ENCODE measurements around the gene HBG1.
"Not testable (repeated sequence)": the region's sequence is repeated elsewhere in the genome, so short reads cannot be mapped to it uniquely, and the experiment has no call there.

The HBG1 gene

DNA sequence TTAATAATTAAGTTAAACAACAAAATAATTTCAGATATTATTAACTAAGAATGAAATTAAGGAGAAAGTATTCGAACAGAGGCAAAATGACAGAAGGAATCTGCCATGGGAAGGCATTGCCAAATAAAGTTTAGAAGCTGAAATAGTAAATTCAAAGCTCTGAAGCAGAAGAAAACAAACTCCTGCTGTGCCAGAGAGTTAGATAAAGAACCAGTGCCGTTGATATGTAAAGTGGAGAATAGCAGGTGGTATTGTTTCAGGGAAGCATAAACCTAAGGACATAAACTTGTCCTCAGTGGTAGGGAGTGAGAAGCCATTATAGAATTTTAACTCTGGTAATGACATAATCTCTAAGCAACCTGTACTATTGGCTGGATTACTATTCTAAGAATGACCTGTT, 7.6 kb upstream of the HBG1 start:
- no peaks in the 10 kb centered on the region for H3K36me3 ChIP-seq
- no peaks in the 10 kb centered on the region for H3K4me1 ChIP-seq
- no peaks in the 10 kb centered on the region for H3K27me3 ChIP-seq
- no peak for DNase-seq
- TF ChIP-seq, protein P1, sequence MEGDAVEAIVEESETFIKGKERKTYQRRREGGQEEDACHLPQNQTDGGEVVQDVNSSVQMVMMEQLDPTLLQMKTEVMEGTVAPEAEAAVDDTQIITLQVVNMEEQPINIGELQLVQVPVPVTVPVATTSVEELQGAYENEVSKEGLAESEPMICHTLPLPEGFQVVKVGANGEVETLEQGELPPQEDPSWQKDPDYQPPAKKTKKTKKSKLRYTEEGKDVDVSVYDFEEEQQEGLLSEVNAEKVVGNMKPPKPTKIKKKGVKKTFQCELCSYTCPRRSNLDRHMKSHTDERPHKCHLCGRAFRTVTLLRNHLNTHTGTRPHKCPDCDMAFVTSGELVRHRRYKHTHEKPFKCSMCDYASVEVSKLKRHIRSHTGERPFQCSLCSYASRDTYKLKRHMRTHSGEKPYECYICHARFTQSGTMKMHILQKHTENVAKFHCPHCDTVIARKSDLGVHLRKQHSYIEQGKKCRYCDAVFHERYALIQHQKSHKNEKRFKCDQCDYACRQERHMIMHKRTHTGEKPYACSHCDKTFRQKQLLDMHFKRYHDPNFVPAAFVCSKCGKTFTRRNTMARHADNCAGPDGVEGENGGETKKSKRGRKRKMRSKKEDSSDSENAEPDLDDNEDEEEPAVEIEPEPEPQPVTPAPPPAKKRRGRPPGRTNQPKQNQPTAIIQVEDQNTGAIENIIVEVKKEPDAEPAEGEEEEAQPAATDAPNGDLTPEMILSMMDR (IDR thresholded peaks at IDR 0.05; ENCODE audit: low read depth, low read length), result no peak
- no peaks in the 10 kb centered on the region for H3K9me3 ChIP-seq
- no peak overlapping the region for H3K4me3 ChIP-seq (ENCODE audit: low read depth, low read length)

DNA sequence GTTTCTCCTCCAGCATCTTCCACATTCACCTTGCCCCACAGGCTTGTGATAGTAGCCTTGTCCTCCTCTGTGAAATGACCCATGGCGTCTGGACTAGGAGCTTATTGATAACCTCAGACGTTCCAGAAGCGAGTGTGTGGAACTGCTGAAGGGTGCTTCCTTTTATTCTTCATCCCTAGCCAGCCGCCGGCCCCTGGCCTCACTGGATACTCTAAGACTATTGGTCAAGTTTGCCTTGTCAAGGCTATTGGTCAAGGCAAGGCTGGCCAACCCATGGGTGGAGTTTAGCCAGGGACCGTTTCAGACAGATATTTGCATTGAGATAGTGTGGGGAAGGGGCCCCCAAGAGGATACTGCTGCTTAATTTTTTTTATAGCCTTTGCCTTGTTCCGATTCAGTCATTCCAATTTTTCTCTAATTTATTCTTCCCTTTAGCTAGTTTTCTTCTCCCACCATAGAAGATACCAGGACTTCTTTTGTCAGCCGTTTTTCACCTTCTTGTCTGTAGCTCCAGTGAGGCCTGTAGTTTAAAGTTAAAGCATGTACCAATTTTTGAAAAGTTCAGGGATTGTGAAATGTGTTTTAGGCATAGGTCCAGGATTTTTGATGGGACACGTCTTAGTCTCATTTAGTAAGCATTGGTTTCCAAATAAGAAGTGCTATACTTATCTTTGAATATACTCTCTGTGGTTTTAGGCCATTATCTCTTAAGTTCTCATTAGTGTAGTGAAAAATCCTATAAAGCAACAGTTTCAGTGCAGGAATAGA, 5.2 kb upstream of the HBG1 start, which contains the start of gene HBG2:
Gene HBG2 (minus strand): TSS at position 136 of the 768 bp plus-strand sequence. CDS start 53 bp downstream, at position 83.
- DNase-seq; H3K4me1 ChIP-seq; H3K27me3 ChIP-seq; H3K4me3 ChIP-seq (ENCODE audit: low read depth, low read length); H3K9me3 ChIP-seq; H3K36me3 ChIP-seq: not testable (repeated sequence)

DNA sequence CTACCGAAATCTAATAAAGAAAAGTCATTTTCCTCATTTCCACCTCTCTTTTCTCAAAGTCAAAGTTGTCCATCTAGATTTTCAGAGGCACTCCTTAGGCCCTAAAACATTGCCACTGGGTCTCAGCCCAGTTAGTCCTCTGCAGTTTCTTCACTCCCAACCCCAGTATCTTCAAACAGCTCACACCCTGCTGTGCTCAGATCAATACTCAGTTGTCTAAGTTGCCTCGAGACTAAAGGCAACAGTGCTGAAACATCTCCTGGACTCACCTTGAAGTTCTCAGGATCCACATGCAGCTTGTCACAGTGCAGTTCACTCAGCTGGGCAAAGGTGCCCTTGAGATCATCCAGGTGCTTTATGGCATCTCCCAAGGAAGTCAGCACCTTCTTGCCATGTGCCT, 4.4 kb upstream of the HBG1 start:
- not testable (repeated sequence) for H3K27me3 ChIP-seq; H3K4me3 ChIP-seq (ENCODE audit: low read depth, low read length); DNase-seq; H3K9me3 ChIP-seq; H3K4me1 ChIP-seq; H3K36me3 ChIP-seq

DNA sequence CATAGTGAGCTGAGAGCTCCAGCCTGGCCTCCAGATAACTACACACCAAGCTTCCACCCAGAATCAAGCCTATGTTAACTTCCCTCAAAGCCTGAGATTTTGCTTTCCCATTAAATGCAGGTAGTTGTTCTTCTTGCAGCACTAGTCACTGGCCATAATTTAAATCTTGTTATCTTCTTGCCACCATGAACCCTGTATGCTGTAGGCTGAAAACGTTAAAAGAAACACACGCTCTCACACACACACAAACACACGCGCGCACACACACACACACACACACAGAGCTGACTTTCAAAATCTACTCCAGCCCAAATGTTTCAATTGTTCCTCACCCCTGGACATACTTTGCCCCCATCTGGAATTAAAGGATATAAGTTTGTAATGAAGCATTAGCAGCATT, 3.8 kb upstream of the HBG1 start:
- not testable (repeated sequence) for H3K9me3 ChIP-seq; H3K36me3 ChIP-seq; H3K4me1 ChIP-seq; DNase-seq; H3K27me3 ChIP-seq; H3K4me3 ChIP-seq (ENCODE audit: low read depth, low read length)

DNA sequence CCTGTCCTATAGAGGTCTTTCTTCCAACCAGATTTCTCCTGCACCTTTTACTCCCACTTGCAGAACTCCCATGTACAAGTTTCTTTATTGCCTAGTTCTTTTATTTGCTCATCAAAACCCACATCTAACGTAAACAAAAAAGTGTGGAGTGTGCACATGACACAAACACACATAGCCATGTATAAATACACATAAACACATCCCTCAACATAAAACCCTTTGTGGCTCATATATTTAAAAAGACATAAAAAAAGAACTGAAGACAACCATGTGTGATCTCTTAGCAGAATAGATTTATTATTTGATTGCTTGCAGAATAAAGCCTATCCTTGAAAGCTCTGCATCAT, 3.2 kb upstream of the HBG1 start:
- TF ChIP-seq, protein P1 (IDR thresholded peaks at IDR 0.05; ENCODE audit: low read depth, low read length), result no peak
- no peak for DNase-seq
- Histone ChIP-seq H3K9me3 (no peaks in the 10 kb centered on the region), H3K4me3 (ENCODE audit: low read depth, low read length) (no peak overlapping the region), H3K4me1 (no peaks in the 10 kb centered on the region), H3K36me3 (no peaks in the 10 kb centered on the region), H3K27me3 (no peaks in the 10 kb centered on the region)

DNA sequence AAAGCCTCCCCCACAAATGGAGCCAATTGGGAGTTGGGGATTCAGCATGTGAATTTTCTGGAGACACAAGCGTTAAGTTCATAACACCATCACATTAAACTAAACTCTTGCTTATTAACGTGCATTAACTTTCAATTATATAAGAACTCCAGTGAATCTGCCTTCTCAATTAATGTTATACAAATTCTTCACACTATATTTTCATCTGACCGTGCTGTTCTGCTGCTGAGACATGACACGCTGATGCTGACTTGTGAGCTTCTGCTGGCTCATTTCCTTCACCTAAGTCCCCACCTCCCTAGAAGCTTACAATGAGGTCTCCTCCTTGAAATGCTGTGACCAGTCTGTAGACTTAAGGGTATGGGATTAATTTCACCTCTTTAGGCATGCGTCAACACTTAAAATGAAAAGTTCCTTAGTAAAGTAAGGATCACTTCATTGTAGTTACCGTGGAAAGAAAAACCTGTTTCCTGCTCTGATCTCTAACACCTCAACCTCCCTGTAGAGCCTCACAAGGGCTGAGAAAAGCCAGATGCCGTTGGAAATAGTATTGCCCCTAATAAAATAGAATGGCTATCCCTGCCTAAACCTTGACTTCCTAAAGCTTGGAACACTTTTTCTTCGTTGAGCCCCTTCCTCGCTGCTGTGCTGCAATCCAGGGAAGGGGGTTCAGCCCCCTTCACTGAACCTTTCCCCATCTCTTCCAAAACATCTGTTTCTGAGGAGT, 2.7 kb upstream of the HBG1 start:
- Histone ChIP-seq H3K9me3 (no peaks in the 10 kb centered on the region), H3K4me1 (no peaks in the 10 kb centered on the region), H3K4me3 (ENCODE audit: low read depth, low read length) (no peak overlapping the region), H3K36me3 (no peaks in the 10 kb centered on the region), H3K27me3 (no peaks in the 10 kb centered on the region)
- TF ChIP-seq, protein P1 (IDR thresholded peaks at IDR 0.05; ENCODE audit: low read depth, low read length), result no peak
- no peak for DNase-seq

DNA sequence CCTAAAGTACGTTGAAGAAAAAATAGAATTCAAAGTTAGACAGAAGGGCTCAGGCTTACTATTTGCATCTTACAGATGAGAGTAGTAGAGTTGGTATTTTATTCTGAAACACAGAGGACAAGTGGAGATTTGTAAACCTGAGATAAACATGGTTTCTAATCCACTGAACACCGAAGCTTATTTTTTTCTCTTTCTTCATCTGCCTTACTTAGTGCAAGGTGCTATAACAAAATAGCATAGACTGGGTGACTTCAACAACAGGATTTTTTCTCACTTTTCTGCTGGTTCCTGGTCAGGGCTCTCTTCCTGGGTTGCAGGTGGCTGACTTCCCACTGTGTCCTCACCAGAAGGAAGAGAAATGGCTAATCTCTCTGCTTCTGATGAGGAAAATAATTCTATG, 2.1 kb upstream of the HBG1 start:
- TF ChIP-seq, protein P1 (IDR thresholded peaks at IDR 0.05; ENCODE audit: low read depth, low read length), result no peak
- Histone ChIP-seq H3K4me1 (no peaks in the 10 kb centered on the region), H3K4me3 (ENCODE audit: low read depth, low read length) (no peak overlapping the region), H3K36me3 (no peaks in the 10 kb centered on the region), H3K9me3 (no peaks in the 10 kb centered on the region), H3K27me3 (no peaks in the 10 kb centered on the region)
- DNase-seq, result no peak
